ENCODE results near the gene DAGLA. TPM values are rescaled to one million over a fixed set of nuclear protein-coding genes. Genes with fewer than 3 reads are reported as not detected.

The DAGLA gene
- total and polyA plus RNA-seq, 2 donors (not counting 1 experiment from before 2014, with no cell fraction given) = 0.06 TPM; not detected in 1

- ATAC-seq (ENCODE audit: low read depth) (peak; percentile 48), DNase-seq (peak; percentile 60)
- ChIA-PET CTCF (interaction anchor here (0.7 to 6.6 kb wide), 10 partner anchors 12 to 564 kb away, joined by 3 to 69 read pairs (median 4); no protein-coding TSS in a partner anchor), POLR2A (no interaction called here)
- Mint-ChIP-seq H3K27ac (no peak overlapping the region), H3K4me1 (peaks cover 2% of the 10 kb centered on the region), H3K4me3 (no peak overlapping the region), H3K9me3 (ENCODE audit: insufficient read depth) (no peaks in the 10 kb centered on the region), H3K27me3 (peaks cover 21% of the 10 kb centered on the region)
- Histone ChIP-seq H3K27ac (ENCODE audit: low read length in 2 of 2) (no peak overlapping the region), H2AFZ (ENCODE audit: insufficient read depth, low read depth, low read length, poor library complexity, severe bottlenecking) (peak overlapping the region; percentile 28), H3K4me3 (ENCODE audit: control extremely low read depth in 1 of 5, extremely low read depth in 1 of 5, insufficient read depth in 1 of 5, low read depth in 2 of 5, low read length in 4 of 5) (no peak overlapping the region), H3K9me3 (ENCODE audit: control extremely low read depth in 1 of 3, control insufficient read depth in 2 of 3, insufficient read depth in 1 of 3, low read length in 2 of 3) (peaks cover 0 to 2% (median 0%) of the 10 kb centered on the region in 3 donors), H3K79me2 (ENCODE audit: control insufficient read depth, insufficient read depth, low read length) (no peaks in the 10 kb centered on the region), H3K9ac (ENCODE audit: low read length) (no peak overlapping the region), H3K4me1 (ENCODE audit: control insufficient read depth in 2 of 2, insufficient read depth in 2 of 2, low read length in 2 of 2) (peaks cover 4 to 5% of the 10 kb centered on the region in 2 donors), H3K27me3 (replicated peaks in 1 of 4; ENCODE audit: control extremely low read depth in 1 of 4, control insufficient read depth in 3 of 4, insufficient read depth in 4 of 4, low read length in 3 of 4) (peaks cover 0 to 35% (median 13%) of the 10 kb centered on the region in 4 experiments), H3K4me2 (replicated peaks; ENCODE audit: low read depth, low read length, poor library complexity, severe bottlenecking) (no peak overlapping the region), H4K20me1 (ENCODE audit: control insufficient read depth, insufficient read depth, low read length, poor library complexity, severe bottlenecking) (no peaks in the 10 kb centered on the region), H3K36me3 (replicated peaks in 1 of 2; ENCODE audit: control extremely low read depth in 1 of 2, control insufficient read depth in 1 of 2, extremely low read depth in 1 of 2, insufficient read depth in 2 of 2, low read length in 1 of 2) (no peaks in the 10 kb centered on the region)
- WGBS (ENCODE audit: insufficient coverage) = 60% methylated on average over 14 of the region's 19 CpGs
- intact Hi-C loops (cut with micrococcal nuclease) = loop anchor here (5.0 kb wide), 1 partner anchor 565 kb away; no protein-coding TSS in a partner anchor
- TF ChIP-seq EZH2 (IDR thresholded peaks at IDR 0.05; ENCODE audit: borderline replicate concordance, insufficient read depth, low read depth, low read length, poor library complexity, severe bottlenecking) (no peak), CTCF (IDR thresholded peaks at IDR 0.05) (peak; percentile 76)
Observed at GRCh38 chr11:61747192-61747966, 67.2 kb downstream of the DAGLA start.

GRCh38 chr11:61747967-61748285, 67.7 kb downstream of the DAGLA start:
- POLR2A ChIA-PET = no interaction called here
- Histone ChIP-seq H3K79me2 (ENCODE audit: control insufficient read depth, insufficient read depth, low read length) (no peaks in the 10 kb centered on the region), H3K9ac (ENCODE audit: low read length) (no peak overlapping the region), H3K4me2 (replicated peaks; ENCODE audit: low read depth, low read length, poor library complexity, severe bottlenecking) (no peak overlapping the region), H3K4me1 (ENCODE audit: control insufficient read depth in 2 of 2, insufficient read depth in 2 of 2, low read length in 2 of 2) (peaks cover 8 to 9% of the 10 kb centered on the region in 2 donors), H3K27ac (ENCODE audit: low read length in 2 of 2) (no peak overlapping the region), H3K27me3 (replicated peaks in 1 of 4; ENCODE audit: control extremely low read depth in 1 of 4, control insufficient read depth in 3 of 4, insufficient read depth in 4 of 4, low read length in 3 of 4) (peaks cover 0 to 39% (median 15%) of the 10 kb centered on the region in 4 experiments), H2AFZ (ENCODE audit: insufficient read depth, low read depth, low read length, poor library complexity, severe bottlenecking) (peak overlapping the region; percentile 28), H3K36me3 (replicated peaks in 1 of 2; ENCODE audit: control extremely low read depth in 1 of 2, control insufficient read depth in 1 of 2, extremely low read depth in 1 of 2, insufficient read depth in 2 of 2, low read length in 1 of 2) (no peaks in the 10 kb centered on the region), H3K9me3 (ENCODE audit: control extremely low read depth in 1 of 3, control insufficient read depth in 2 of 3, insufficient read depth in 1 of 3, low read length in 2 of 3) (peaks cover 0 to 2% (median 0%) of the 10 kb centered on the region in 3 donors), H4K20me1 (ENCODE audit: control insufficient read depth, insufficient read depth, low read length, poor library complexity, severe bottlenecking) (no peaks in the 10 kb centered on the region), H3K4me3 (ENCODE audit: control extremely low read depth in 1 of 5, extremely low read depth in 1 of 5, insufficient read depth in 1 of 5, low read depth in 2 of 5, low read length in 4 of 5) (no peak overlapping the region)
- Mint-ChIP-seq H3K9me3 (ENCODE audit: insufficient read depth) (no peaks in the 10 kb centered on the region), H3K4me3 (no peak overlapping the region), H3K27ac (no peak overlapping the region), H3K4me1 (peaks cover 4% of the 10 kb centered on the region), H3K27me3 (peaks cover 23% of the 10 kb centered on the region)
- TF ChIP-seq EZH2 (IDR thresholded peaks at IDR 0.05; ENCODE audit: borderline replicate concordance, insufficient read depth, low read depth, low read length, poor library complexity, severe bottlenecking) (no peak), CTCF (IDR thresholded peaks at IDR 0.05) (peak; percentile 46)
- DNase-seq = no peak
- intact Hi-C loops (cut with micrococcal nuclease) = loop anchor here (5.0 kb wide), 1 partner anchor 564 kb away; no protein-coding TSS in a partner anchor
- CTCF ChIA-PET = interaction anchor here (0.7 to 6.6 kb wide), 9 partner anchors 12 to 563 kb away, joined by 3 to 69 read pairs (median 4); no protein-coding TSS in a partner anchor
- WGBS (ENCODE audit: insufficient coverage) = 60% methylated on average over 1 of the region's 3 CpGs
- no peak for ATAC-seq (ENCODE audit: low read depth)
